ENCODE measurements around the gene CTNNA3. TPM values are rescaled to one million over a fixed set of nuclear protein-coding genes. Genes with fewer than 3 reads are reported as not detected.

CTNNA3 gene
- total and polyA plus RNA-seq, 10 donors, result 0.03 to 2.4 (median 0.76) TPM; not detected in 1

DNA sequence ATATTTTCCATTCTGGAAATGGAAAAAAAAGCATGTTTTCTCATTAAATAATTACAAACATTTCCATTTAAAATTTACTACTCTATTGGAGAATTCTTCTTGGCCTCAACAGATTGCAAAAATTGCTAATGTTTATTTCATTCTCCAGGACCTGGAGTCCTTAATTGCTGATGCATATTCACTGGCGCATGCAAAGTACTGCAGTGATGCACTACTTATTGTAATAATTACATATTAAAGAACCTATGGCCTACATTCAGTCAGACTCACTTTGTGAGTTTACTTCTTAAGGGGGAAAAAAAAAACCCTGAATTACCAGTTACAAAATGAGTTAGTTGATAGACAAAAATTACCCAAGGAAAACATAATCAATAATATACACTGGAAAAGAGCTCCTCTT lies 1161.1 kb downstream of the CTNNA3 start:
- DNase-seq, result no peak
- TF ChIP-seq, protein P1, sequence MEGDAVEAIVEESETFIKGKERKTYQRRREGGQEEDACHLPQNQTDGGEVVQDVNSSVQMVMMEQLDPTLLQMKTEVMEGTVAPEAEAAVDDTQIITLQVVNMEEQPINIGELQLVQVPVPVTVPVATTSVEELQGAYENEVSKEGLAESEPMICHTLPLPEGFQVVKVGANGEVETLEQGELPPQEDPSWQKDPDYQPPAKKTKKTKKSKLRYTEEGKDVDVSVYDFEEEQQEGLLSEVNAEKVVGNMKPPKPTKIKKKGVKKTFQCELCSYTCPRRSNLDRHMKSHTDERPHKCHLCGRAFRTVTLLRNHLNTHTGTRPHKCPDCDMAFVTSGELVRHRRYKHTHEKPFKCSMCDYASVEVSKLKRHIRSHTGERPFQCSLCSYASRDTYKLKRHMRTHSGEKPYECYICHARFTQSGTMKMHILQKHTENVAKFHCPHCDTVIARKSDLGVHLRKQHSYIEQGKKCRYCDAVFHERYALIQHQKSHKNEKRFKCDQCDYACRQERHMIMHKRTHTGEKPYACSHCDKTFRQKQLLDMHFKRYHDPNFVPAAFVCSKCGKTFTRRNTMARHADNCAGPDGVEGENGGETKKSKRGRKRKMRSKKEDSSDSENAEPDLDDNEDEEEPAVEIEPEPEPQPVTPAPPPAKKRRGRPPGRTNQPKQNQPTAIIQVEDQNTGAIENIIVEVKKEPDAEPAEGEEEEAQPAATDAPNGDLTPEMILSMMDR (IDR thresholded peaks at IDR 0.05 in 8 of 11, conservative IDR thresholded peaks at IDR 0.05 in 3 of 11), result no peak
- no peak for TF ChIP-seq POLR2A (IDR thresholded peaks at IDR 0.05)
- no peak for TF ChIP-seq POLR2AphosphoS5 (IDR thresholded peaks at IDR 0.05)
- WGBS, 5 donors, result 91 to 96% (median 95%) methylated on average over 1 of the region's 1 CpG
- Histone ChIP-seq H3K4me1 (no peaks in the 10 kb centered on the region), H3K36me3 (no peaks in the 10 kb centered on the region), H3K27ac (no peak overlapping the region), H3K9me3 (peaks cover 0 to 3% (median 0%) of the 10 kb centered on the region in 8 donors), H3K27me3 (replicated peaks in 1 of 7) (no peaks in the 10 kb centered on the region), H3K4me3 (no peak overlapping the region)
- intact Hi-C loops (cut with DNase I; ENCODE audit: low total_unique reads), result no loop called here

DNA sequence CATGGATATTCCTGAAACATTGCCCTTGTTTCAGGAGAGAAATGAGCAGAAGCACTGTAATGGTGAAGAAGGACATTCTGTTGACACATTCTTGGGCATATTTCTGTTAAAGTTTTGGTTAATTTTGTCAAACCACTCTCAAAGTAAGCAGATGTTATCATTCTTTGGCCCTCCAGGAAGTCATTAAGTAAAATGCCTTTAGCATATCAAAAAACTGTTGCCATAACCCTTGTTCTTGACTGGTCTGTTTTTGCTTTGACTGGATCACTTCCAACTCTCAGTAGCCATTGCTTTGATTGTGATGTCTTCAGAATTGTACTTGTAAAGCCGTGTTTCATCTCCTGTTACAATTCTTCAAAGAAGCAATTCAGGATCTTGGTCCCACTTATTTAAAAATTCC lies 1174.5 kb downstream of the CTNNA3 start:
- Histone ChIP-seq H3K4me3 (no peak overlapping the region), H3K4me1 (no peaks in the 10 kb centered on the region), H3K9me3 (peaks cover 0 to 12% (median under 1%) of the 10 kb centered on the region in 8 donors), H3K27me3 (replicated peaks in 1 of 7) (no peaks in the 10 kb centered on the region), H3K36me3 (no peaks in the 10 kb centered on the region), H3K27ac (no peak overlapping the region)
- 53 to 67% (median 59%) methylated on average over 1 of the region's 1 CpG for WGBS, 5 donors
- intact Hi-C loops (cut with DNase I; ENCODE audit: low total_unique reads), result no loop called here
- DNase-seq, result no peak
- TF ChIP-seq, protein P1 (IDR thresholded peaks at IDR 0.05 in 8 of 11, conservative IDR thresholded peaks at IDR 0.05 in 3 of 11), result no peak
- TF ChIP-seq POLR2AphosphoS5 (IDR thresholded peaks at IDR 0.05), result no peak
- TF ChIP-seq POLR2A (IDR thresholded peaks at IDR 0.05), result no peak

DNA sequence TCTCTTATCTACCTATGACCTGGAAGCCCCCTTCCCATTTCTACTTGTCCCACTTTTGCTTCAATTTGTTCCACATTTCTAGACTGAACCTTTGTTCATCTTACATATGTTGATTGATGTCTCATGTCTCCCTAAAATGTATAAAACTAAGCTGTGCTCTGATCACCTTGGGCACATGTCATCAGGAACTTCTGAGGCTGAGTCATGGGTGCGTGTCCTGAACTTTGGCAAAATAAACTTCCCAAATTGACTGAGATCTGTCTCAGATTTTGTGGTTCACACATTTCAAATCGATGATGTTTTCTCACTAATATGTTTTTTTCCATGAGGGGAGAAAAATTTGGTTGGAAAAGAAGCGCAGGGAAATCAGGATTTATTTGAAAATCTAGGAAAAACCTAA lies 1176.4 kb downstream of the CTNNA3 start:
- intact Hi-C loops (cut with DNase I; ENCODE audit: low total_unique reads), result no loop called here
- WGBS, 5 donors, result 79 to 88% (median 86%) methylated on average over 3 of the region's 3 CpGs
- TF ChIP-seq, protein P1 (IDR thresholded peaks at IDR 0.05 in 8 of 11, conservative IDR thresholded peaks at IDR 0.05 in 3 of 11), result no peak
- TF ChIP-seq POLR2A (IDR thresholded peaks at IDR 0.05) (no peak), POLR2AphosphoS5 (IDR thresholded peaks at IDR 0.05) (no peak)
- DNase-seq, result no peak
- no peaks in the 10 kb centered on the region for H3K27me3 ChIP-seq (replicated peaks in 1 of 7)
- no peak overlapping the region for H3K27ac ChIP-seq
- no peaks in the 10 kb centered on the region for H3K4me1 ChIP-seq
- H3K4me3 ChIP-seq, result no peak overlapping the region
- H3K9me3 ChIP-seq, result peaks cover 0 to 6% (median 0%) of the 10 kb centered on the region in 8 donors
- H3K36me3 ChIP-seq, result no peaks in the 10 kb centered on the region

DNA sequence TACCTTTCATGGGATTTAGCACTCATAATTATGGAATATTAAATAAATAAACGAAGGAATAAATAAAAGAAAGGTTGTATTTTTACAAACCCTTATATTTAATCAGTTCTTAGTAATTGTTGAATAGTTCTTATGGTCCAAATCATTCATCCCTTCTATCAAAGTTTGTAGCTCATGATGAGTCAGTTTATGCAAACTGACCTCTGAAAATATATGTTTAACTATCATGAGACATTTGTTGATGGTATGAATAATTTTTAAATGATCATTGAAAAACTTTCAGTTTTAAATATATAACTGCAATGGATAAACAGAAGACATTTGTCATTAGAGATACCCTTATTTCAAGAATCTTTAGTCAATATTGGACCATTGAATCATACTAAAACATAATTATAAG lies 1181.3 kb downstream of the CTNNA3 start:
- intact Hi-C loops (cut with DNase I; ENCODE audit: low total_unique reads), result no loop called here
- H3K4me3 ChIP-seq, result no peak overlapping the region
- no peak for DNase-seq
- TF ChIP-seq POLR2A (IDR thresholded peaks at IDR 0.05) (no peak), POLR2AphosphoS5 (IDR thresholded peaks at IDR 0.05) (no peak)
- TF ChIP-seq, protein P1 (IDR thresholded peaks at IDR 0.05 in 8 of 11, conservative IDR thresholded peaks at IDR 0.05 in 3 of 11), result no peak
- H3K27ac ChIP-seq, result no peak overlapping the region
- peaks cover 0 to 9% (median 0%) of the 10 kb centered on the region in 8 donors for H3K9me3 ChIP-seq
- H3K4me1 ChIP-seq, result no peaks in the 10 kb centered on the region
- WGBS, 5 donors, result 42 to 61% (median 56%) methylated on average over 1 of the region's 1 CpG
- no peaks in the 10 kb centered on the region for H3K36me3 ChIP-seq
- no peaks in the 10 kb centered on the region for H3K27me3 ChIP-seq (replicated peaks in 1 of 7)

Measured in spleen (tissue), 11 donors.